Vagina (tissue), 2 donors: ENCODE results near the gene SCARF2. TPM values are rescaled to one million over a fixed set of nuclear protein-coding genes. Genes with fewer than 3 reads are reported as not detected.
"Not testable (repeated sequence)": the region's sequence is repeated elsewhere in the genome, so short reads cannot be mapped to it uniquely, and the experiment has no call there.

Experiments used
- DNase-seq, 2 donors: peaks; one replicate each; pipeline ENCODE4 v3.0.0-alpha.2; 2017; ENCODE audit errors: extremely low spot score in 2 of 2
- H3K27ac ChIP-seq: fragments of 200-600 bp; sonication (generic); one replicate; pipeline ENCODE4 v1.5.1; 2019
- H3K27me3 ChIP-seq: fragments of 200-600 bp; sonication (generic); one replicate; pipeline ENCODE4 v1.5.1; 2019
- H3K36me3 ChIP-seq, 2 donors: fragments of 200-600 bp; sonication (generic); one replicate each; pipeline ENCODE4 v1.5.1; 2017 to 2019
- H3K4me1 ChIP-seq: fragments of 200-600 bp; sonication (generic); one replicate; pipeline ENCODE4 v1.5.1; 2019
- H3K4me3 ChIP-seq, 2 donors: fragments of 200-600 bp; sonication (generic); 1 replicate in 1 of 2; 2 replicates in 1 of 2; pipeline ENCODE4 v1.5.1; 2016 to 2019
- H3K9me3 ChIP-seq: fragments of 200-600 bp; sonication (generic); one replicate; pipeline ENCODE4 v1.5.1; 2019
- CTCF ChIP-seq, 3 experiments: fragments of 450-650 bp in 2 of 3; fragments of 200-600 bp in 1 of 3; sonication (generic) in 1 of 3; IDR thresholded peaks; one replicate each; pipeline ENCODE4 v1.5.1; 2017 to 2019; ENCODE audit warnings: antibody characterized with exemption in 3 of 3, mild to moderate bottlenecking in 2 of 3, moderate library complexity in 2 of 3
- POLR2A ChIP-seq, 2 donors: fragments of 450-650 bp; IDR thresholded peaks; one replicate each; pipeline ENCODE4 v1.6.1; 2017; ENCODE audit warnings: antibody characterized with exemption in 2 of 2, mild to moderate bottlenecking in 2 of 2, moderate library complexity in 2 of 2
- POLR2AphosphoS5 ChIP-seq, 2 donors: sonication (generic); formaldehyde crosslinking; IDR thresholded peaks; one replicate each; pipeline ENCODE4 v1.9.0; 2017; ENCODE audit warnings: antibody characterized with exemption in 2 of 2, mild to moderate bottlenecking in 2 of 2, low read depth in 1 of 2; ENCODE audit not compliant: insufficient read depth in 1 of 2
- intact Hi-C: fragments of 100-400 bp; cut with DNase I; formaldehyde crosslinking; loops from one replicate; pipeline ENCODE4 v1.15.1; 2023
- total RNA-seq: library from RNA; depleted of rRNA; stranded (reverse); fragments of >200 nt; gene quantifications from one replicate; pipeline ENCODE4 v1.2.3, GENCODE V29; 2016

SCARF2 gene
- total RNA-seq, result 32.2 TPM

- peak in 1 of 2 donors; percentile 79 for TF ChIP-seq POLR2AphosphoS5 (IDR thresholded peaks at IDR 0.05; ENCODE audit: insufficient read depth in 1 of 2, low read depth in 1 of 2)
- no peak for TF ChIP-seq CTCF (IDR thresholded peaks at IDR 0.05)
- peak in 1 of 2 donors; percentile 17 for TF ChIP-seq POLR2A (IDR thresholded peaks at IDR 0.05)
- Histone ChIP-seq H3K4me3 (peak within 1 kb of the TSS; percentile 54 to 60), H3K9me3 (no peaks in the 10 kb centered on the region), H3K27ac (peak within 1 kb of the TSS; percentile 93), H3K27me3 (no peaks in the 10 kb centered on the region), H3K36me3 (no peaks in the 10 kb centered on the region), H3K4me1 (peaks cover 57% of the 10 kb centered on the region)
- no peak for DNase-seq
- intact Hi-C loops, result no loop called here
Measured at GRCh38 chr22:20437613-20438426, at the start of gene SCARF2. Gene SCARF2, minus strand, starts transcription at chr22:20437825. Its CDS starts 71 bp downstream, at chr22:20437754.

GRCh38 chr22:20486229-20486628, 48.6 kb upstream of the SCARF2 start:
- H3K27me3 ChIP-seq, result no peaks in the 10 kb centered on the region
- TF ChIP-seq POLR2AphosphoS5 (IDR thresholded peaks at IDR 0.05; ENCODE audit: insufficient read depth in 1 of 2, low read depth in 1 of 2), result no peak
- TF ChIP-seq CTCF (IDR thresholded peaks at IDR 0.05), result no peak
- TF ChIP-seq POLR2A (IDR thresholded peaks at IDR 0.05), result no peak
- intact Hi-C loops, result no loop called here
- H3K9me3 ChIP-seq, result no peaks in the 10 kb centered on the region
- H3K27ac ChIP-seq, result no peak overlapping the region
- DNase-seq, result no peak
- H3K4me1 ChIP-seq, result no peaks in the 10 kb centered on the region
- no peak overlapping the region for H3K4me3 ChIP-seq
- H3K36me3 ChIP-seq, result no peaks in the 10 kb centered on the region

GRCh38 chr22:20484948-20485683, 47.5 kb upstream of the SCARF2 start:
- no peaks in the 10 kb centered on the region for H3K4me1 ChIP-seq
- no peak for TF ChIP-seq POLR2A (IDR thresholded peaks at IDR 0.05)
- TF ChIP-seq CTCF (IDR thresholded peaks at IDR 0.05), result no peak
- TF ChIP-seq POLR2AphosphoS5 (IDR thresholded peaks at IDR 0.05; ENCODE audit: insufficient read depth in 1 of 2, low read depth in 1 of 2), result no peak
- no peaks in the 10 kb centered on the region for H3K36me3 ChIP-seq
- H3K9me3 ChIP-seq, result no peaks in the 10 kb centered on the region
- no peaks in the 10 kb centered on the region for H3K27me3 ChIP-seq
- no peak overlapping the region for H3K4me3 ChIP-seq
- no peak overlapping the region for H3K27ac ChIP-seq
- no peak for DNase-seq
- intact Hi-C loops, result no loop called here

GRCh38 chr22:20483771-20484170, 46.1 kb upstream of the SCARF2 start:
- no peak overlapping the region for H3K4me3 ChIP-seq
- H3K36me3 ChIP-seq, result no peaks in the 10 kb centered on the region
- intact Hi-C loops, result no loop called here
- H3K27me3 ChIP-seq, result no peaks in the 10 kb centered on the region
- DNase-seq, result no peak
- TF ChIP-seq POLR2A (IDR thresholded peaks at IDR 0.05), result no peak
- H3K9me3 ChIP-seq, result no peaks in the 10 kb centered on the region
- no peaks in the 10 kb centered on the region for H3K4me1 ChIP-seq
- H3K27ac ChIP-seq, result no peak overlapping the region

- H3K9me3 ChIP-seq, intact Hi-C loops, H3K4me1 ChIP-seq, H3K36me3 ChIP-seq, H3K27me3 ChIP-seq, H3K4me3 ChIP-seq, H3K27ac ChIP-seq, DNase-seq: not testable (repeated sequence)
Measured at GRCh38 chr22:20483143-20483506, 45.5 kb upstream of the SCARF2 start.
